HepG2 (cell line): ENCODE results near the gene RRBP1. TPM values are rescaled to one million over a fixed set of nuclear protein-coding genes. Genes with fewer than 3 reads are reported as not detected.

ENCODE experiments used
- polyA plus RNA-seq, 8 experiments: library from polyadenylated mRNA; depleted of rRNA in 3 of 8; stranded (reverse) in 7 of 8; unstranded in 1 of 8; fragments of >200 nt; fragmentation: Illumina TruSeq in 4 of 8; extraction: Trizol in 4 of 8; gene quantifications; 2 replicates each; pipeline versions ENCODE4 v1.2.1 to v1.2.3, GENCODE V29; 2011 to 2016; ENCODE audit warnings: low read depth in 4 of 8, missing spikeins in 1 of 8, mixed read lengths in 1 of 8; ENCODE audit not compliant: insufficient read depth in 1 of 8
- total RNA-seq, 5 experiments: library from RNA; depleted of rRNA; stranded (reverse); fragments of >200 nt; fragmentation: Illumina TruSeq; extraction: Trizol; gene quantifications; 2 replicates each; pipeline ENCODE4 v1.2.3, GENCODE V29; 2016; ENCODE audit warnings: low read depth in 1 of 5

The RRBP1 gene
- total and polyA plus RNA-seq, 2 of the 13 experiments (the other 11 are each of a cell fraction or from before 2014, with no cell fraction given): 150 to 222 TPM

Other genes with a start within 250 kb of the RRBP1 start
- gene BFSP1, start 150.9 kb downstream of the RRBP1 start, total RNA-seq (2016; rRNA removed; fragmentation: Illumina TruSeq; extraction: Trizol): 0.22 and 0.36 TPM in 2 replicates
- gene BFSP1, start 150.9 kb downstream of the RRBP1 start, polyA plus RNA-seq (2011; rRNA removed): 0.24 and 0.26 TPM in 2 replicates
- gene DSTN, start 112.2 kb downstream of the RRBP1 start, total RNA-seq (2016; rRNA removed; fragmentation: Illumina TruSeq; extraction: Trizol): 106 and 164 TPM in 2 replicates
- 21.8 and 27.6 TPM in 2 replicates for gene DSTN, start 112.2 kb downstream of the RRBP1 start, polyA plus RNA-seq (2011; rRNA removed)
- gene BANF2, start 17.7 kb upstream of the RRBP1 start, total RNA-seq (2016; rRNA removed; fragmentation: Illumina TruSeq; extraction: Trizol): 0.35 TPM in 1 of 2 replicates, not detected in the other
- gene BANF2, start 17.7 kb upstream of the RRBP1 start, polyA plus RNA-seq (2011; rRNA removed): not detected in 2 replicates